ENCODE results near the gene TBC1D5. TPM values are rescaled to one million over a fixed set of nuclear protein-coding genes. Genes with fewer than 3 reads are reported as not detected.

The TBC1D5 gene
- total and polyA plus RNA-seq, 2 of the 8 experiments (the other 6 are each of a cell fraction or from before 2014, with no cell fraction given) = 11.0 to 22.9 TPM

DNA sequence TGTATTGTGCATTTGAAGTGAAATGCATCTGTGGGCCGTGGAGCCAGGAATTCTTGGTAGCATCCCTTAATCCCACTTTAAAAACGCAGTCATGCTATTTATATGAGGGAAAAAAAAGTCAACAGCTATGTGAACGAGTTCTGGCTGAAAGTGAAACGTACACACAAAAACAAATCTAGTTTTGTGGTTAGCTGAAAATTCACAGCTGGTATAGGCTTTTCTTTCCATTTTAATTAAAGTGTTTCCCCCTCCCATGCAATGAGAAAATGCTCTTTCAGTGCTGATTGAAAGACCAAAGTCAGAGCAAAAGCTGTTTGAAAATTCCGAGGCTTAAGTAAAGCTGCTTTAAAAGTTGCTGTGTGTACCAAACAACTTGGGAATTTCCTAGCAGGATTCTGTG, 560.3 kb downstream of the TBC1D5 start (continued):
- TF ChIP-seq SAP30 (IDR thresholded peaks at IDR 0.05; ENCODE audit: insufficient read depth, insufficient replicate concordance, low read length) (no peak), CHD2 (IDR thresholded peaks at IDR 0.05; ENCODE audit: low read length) (no peak), SP2 (IDR thresholded peaks at IDR 0.05; ENCODE audit: low read length) (no peak), TAF1 (IDR thresholded peaks at IDR 0.05; ENCODE audit: low read depth, low read length) (no peak), CHD1 (IDR thresholded peaks at IDR 0.05; ENCODE audit: low read depth, low read length) (no peak)
